Stimulated activated CD8-positive, alpha-beta memory T cell treated with anti-CD3 and anti-CD28 coated beads, Interleukin-12 subunit alpha, Interleukin-12 subunit beta, amount 100 ng/mL, for 24 hours (primary cell): Measurements from ENCODE around the gene SOD2.
"Not testable (repeated sequence)": the region's sequence is repeated elsewhere in the genome, so short reads cannot be mapped to it uniquely, and the experiment has no call there.

Source experiments
- DNase-seq: peaks from one replicate; pipeline ENCODE4 v3.0.0-alpha.2; 2020; ENCODE audit errors: extremely low read depth

Gene SOD2

DNA sequence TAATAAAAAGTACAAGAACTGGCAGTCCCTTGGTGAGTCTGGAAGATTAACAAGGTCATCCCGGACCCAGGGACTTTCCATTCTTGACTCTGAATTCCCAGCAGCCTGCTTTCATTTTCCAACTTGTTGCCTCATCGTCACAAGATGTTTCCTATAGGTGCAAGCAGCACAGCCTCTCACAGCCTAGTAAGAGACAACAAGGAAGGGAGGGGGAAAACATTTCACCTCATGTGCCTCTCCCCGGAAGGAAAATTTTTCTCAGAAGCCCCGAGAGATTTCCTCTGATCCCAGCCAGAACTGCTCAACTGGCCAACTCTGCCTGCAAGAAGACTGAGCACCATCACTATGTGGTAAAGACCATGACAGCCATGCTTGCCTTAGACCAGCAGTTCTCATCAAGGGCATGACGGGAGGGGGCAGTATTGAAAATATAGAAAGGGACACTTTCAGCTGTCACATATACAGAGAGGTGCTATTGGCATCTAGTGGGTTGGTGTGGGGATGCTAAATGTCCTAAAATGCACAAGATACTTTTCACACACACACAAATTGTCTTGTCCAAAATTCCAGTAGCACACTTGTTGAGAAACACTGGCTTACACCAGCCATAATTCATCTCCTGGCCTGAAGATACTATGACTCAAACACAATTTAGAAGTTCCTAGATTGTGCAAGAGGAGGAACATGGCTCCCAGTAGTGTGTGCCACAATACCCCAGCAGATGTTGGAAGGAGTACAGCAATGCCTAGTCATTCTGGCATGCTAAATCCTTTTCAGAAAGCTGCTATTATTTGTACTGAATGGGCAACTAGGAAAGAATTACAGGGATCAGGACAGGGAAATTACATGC is 23.4 kb upstream of the SOD2 start:
- DNase-seq = no peak

DNA sequence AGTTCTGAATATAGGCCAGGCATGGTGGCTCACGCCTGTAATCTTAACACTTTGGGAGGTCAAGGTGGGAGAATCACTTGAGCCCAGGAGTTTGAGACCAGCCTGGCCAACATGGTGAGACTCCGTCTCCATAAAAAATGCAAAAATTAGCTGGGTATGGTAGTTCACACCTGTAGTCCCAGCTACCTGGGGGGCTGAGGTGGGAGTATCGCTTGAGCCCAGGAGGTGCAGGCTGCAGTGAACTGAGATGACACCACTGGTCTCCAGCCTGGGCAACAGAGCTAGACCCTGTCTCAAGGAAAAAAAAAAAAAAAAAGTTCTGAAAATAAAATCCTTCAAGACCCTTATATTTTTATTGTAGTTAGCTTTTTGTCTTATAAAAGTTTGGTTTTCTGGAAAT is 22.6 kb upstream of the SOD2 start:
- no peak for DNase-seq

DNA sequence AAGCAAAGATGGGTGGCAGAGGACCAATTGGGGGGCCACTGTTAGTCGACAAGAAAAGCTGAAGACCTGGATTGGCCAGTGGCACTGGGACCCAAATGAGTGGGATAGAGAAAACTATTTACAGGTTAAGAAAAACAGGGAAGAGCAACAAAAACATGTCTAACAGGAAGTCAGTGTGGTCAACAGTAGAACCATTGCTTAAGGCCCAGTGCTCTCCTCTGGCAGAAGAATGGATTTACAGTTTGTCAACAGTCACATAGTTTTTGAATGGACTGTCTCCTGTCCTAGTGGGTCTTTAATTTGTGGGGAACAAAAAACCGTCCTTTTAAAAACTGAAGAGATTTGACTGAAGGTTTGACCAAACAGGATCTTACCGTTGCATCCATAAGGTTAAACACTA is 22.1 kb upstream of the SOD2 start:
- no peak for DNase-seq

DNA sequence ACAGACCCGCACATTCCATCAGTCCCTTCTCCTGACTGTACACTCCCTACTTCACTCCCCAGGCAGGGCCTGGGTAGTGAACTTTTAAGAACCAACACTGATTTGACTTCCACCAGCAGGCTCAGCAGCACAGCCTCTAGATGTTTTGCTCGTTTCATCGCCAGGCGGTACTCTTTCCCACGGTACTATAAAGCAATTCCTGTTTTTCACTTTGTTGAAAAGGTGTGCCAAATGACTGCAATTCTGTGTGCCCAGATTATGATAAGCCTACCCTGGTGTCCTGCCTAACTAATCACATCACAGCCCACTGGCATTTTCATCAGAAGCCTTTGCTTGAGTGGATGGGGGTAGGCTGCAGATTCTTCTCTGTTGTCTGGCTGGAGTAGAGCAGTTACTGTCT is 21.4 kb upstream of the SOD2 start:
- no peak for DNase-seq

DNA sequence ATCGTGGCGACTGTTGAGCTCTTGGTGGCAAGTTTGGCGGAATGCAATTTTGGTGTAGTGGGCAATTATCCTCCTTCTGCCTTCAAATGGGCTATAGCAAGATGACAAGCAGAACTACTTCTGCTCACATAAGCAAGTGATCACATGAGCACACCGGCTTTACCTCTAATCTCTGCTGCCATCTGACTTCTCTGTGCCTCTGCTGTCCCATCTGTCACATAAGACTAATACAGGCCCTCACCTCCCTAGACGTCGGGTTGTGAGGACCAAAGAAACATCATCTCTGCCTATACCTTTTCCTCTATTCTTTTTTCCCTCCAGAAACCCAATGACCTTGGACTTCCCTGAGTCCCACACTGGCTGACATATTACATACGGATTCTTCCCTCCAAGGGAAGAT is 20.9 kb upstream of the SOD2 start:
- DNase-seq = no peak

DNA sequence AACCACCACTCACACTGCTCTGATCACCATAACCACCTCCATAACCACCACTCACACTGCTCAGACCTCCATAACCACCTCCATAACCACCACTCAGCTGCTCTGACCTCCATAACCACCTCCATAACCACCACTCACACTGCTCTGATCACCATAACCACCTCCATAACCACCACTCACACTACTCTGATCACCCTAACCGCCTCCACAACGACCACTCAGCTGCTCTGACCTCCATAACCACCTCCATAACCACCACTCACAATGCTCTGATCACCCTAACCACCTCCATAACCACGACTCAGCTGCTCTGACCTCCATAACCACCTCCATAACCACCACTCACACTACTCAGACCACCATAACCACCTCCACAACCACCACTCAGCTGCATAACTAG is 19.3 kb upstream of the SOD2 start:
- DNase-seq = not testable (repeated sequence)

DNA sequence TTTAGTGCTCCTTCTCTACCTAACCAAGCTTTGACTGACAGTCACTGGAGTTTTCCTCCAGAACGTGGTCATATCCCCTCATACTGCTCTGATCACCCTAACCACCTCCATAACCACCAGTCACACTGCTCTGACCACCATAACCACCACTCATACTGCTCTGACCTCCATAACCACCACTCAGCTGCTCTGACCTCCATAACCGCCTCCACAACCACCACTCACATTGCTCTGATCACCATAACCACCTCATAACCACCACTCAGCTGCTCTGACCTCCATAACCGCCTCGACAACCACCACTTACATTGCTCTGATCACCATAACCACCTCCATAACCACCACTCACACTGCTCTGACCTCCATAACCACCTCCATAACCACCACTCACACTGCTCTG is 17.6 kb upstream of the SOD2 start:
- not testable (repeated sequence) for DNase-seq

DNA sequence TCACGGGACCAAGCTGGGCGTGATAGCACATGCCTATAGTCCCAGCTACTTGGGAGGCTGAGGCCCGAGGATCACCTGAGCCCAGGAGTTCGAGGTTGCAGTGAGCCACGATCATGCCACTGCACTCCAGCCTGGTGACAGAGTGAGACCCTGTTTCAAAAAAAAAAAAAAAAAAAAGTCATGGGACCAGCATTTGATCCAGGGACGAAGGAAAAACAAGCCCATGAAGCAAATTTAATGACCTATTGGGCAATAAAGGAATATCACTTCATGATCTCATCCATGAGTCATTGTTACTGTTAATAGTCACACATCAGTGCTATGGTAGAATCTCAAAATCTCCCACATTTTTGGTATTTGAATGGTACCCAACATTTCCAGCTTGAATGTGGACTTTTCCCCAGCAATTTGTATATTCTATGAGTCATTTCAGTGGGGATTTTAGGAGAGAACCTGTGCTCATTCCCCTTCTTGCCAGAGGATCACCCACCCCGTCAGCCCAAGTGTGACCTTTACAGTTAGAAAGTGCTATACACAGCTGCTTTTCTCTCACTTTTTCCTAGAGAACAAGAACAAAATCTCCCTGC is 8.5 kb upstream of the SOD2 start:
- no peak for DNase-seq

DNA sequence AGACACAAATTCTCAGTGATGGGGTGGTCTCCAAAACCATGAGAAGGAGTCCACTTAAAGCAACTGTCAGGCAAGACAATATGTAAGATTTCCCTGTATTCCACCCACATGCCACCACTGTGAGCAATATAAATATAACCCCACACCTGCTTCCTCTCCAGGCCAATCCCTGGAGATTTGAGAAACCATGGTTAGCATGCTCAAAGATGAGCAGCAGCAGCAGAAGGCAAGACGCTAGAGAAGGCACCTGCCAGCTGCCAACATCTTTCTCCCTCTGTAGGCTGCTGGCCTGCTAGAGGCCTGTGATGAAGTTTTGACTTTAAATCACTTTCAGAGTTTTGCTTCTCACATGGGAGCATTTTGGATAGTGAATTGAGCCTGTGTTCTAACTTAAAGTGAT is 7.9 kb upstream of the SOD2 start:
- DNase-seq = no peak

DNA sequence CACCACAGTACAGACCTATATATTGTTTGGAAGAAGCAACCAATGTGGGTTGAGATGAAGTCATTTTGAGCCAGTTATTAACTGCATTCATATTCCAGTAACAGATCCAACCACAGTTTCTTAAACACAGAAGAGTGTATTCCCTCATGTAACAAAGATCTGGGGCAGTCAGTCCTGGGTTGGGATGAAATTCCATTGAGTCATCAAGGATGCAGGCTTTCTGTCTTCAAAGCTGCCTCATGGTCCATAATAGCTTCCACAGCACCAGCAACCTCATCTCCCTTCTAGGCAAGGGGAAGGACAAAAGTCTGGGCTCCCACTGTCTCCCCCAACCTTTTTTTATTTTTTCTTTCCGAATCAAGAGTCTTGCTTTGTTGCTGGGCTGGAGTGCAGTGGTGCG is 2.9 kb upstream of the SOD2 start:
- no peak for DNase-seq

DNA sequence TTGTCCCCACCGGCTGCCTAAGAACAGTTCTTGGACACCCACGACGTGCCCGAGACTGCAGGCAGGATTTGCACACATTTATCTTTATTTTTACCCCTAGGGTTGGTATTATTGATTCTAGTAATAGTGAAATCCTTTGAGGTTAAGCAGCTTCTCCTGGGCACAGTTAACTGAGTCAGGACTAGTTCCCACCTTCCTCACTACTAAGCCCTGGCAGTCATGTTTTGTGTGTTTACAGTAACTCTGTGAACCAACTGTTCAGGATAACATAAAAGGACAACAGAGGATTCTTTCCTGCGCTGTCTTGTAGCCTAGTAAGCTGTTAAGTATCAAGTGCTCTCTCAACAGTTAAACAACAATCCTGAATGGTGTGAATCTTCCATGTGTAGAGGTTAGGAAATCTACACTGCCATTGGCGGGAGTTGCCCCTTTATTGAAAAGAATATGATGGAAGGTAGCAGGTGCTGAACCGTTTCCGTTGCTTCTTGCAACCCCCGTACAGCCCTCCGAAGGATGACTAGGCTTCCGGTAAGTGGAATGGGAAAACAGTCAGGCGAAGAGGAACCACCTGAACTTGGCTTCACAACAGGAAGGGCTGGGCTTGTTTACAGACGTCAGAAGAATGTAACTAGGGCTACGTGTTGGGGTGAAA is 979 bp upstream of the SOD2 start:
- DNase-seq = no peak

DNA sequence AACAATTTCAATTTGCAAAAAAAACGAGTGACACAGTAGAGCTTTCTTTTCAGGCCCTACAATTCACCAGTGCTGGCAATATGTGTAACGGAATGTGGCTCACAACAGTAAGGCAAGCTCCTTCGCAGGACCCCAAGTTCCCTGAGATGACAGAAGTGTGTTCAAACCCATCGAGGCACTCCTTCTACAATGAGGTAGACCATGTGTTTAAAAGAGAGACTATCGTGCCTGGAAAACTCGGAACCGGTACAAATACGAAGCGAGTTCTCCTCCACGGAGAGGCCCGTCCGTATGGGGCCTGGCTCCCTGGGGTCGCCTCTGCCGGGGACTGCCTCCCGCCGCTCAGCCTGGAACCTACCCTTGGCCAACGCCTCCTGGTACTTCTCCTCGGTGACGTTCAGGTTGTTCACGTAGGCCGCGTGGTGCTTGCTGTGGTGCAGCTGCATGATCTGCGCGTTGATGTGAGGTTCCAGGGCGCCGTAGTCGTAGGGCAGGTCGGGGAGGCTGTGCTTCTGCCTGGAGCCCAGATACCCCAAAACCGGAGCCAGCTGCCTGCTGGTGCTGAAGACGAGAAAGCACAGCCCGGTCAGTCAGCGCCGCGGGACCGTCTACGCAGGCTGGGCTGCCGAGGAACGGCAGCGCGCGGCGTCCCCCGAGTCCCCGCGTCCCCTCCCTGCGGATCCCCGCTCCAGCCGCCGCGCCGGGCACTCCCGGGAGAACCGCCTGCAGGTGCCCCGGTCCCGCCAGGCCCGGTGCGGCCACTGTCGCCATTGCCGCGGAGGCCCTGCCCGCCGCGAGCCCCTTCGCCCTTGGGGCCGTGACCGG is 526 bp downstream of the SOD2 start:
- DNase-seq = peak; percentile 14

DNA sequence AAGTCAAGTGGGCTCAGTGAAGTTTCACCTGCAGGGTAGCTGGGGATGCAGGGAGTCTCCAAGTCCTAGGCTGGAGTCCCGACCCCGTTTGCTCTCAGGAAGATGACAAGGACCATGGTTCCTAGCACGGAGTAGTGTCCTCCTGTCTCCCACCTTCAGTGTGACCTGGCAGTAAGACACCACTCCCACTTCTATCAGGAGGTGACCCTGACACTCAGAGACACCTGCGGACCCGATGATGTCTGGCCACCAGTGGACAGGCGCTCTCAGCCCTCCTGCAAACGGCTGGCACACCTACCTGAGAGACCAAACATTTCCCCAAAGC is 1.1 kb downstream of the SOD2 start:
- no peak for DNase-seq

DNA sequence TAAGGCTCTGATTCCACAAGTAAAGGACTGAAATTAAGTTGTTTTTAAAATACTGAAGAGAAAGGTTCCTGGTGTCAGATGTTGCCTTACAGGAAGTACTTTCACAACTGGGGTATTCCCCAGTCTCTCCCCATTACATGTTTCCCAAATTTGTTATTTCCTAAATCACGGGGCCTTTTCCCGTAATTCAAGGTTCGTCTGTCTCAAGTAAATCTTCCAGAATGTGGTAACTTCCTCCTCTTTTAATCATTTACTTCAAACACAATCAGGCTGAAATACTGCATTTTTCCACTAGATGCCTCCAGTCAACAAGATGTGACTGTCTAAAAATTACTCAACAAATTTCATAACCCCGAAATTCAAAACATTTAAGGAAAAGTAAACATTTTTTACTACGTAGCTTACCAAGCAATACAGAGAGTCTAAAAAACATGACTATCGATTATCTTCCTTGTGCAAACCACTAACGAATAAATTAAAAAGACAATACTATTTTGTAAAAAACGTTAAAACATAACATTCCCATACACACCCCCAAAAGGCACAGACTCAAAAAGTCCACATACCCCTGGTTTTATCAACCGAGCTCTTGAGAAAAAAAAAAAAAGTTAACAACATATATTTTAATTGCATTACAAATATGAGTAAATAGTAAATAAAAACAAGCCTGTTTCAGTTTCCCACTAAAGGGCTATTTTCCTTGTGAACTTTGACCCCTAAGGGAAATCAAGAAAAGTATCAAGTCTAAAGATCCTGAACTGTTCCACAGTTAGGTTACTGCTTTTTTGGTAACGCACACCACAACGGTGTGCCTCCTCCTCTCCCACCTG is 1.7 kb downstream of the SOD2 start:
- DNase-seq = no peak

DNA sequence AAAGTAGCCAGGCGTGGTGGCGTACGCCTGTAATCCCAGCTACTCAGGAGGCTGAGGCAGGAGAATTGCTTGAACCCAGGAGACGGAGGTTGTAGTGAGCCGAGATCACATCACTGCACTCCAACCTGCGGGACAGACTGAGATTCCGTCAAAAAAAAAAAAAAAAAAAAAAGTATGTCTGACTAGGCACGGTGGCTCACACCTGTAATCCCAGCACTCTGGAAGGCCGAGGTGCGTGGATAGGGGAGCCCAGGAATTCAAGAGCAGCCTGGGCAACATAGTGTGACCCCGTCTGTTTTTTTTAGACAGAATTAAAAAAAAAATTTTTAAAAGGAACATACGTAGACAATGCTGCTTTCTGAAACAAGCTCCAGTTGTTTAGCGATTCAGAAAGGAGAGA is 2.9 kb downstream of the SOD2 start:
- DNase-seq = not testable (repeated sequence)

DNA sequence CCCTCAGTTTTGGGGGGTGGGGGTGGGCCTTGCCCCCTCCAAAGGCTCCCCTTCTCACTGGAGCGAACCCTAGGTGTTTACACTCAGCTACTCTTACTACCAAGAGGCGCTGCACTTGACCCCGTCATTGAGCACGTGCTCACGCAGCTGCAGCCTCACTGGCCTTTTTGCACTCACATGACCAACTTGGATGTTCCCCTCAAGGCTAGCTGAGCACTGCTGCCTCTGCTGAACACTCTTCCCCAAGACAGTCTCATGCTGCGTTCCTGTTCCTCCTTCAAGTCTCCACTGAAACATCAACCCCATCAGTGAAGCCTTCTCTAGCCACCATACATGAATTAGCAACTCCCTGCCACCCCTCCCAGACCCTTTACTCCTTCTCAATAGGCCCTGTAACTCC is 4.0 kb downstream of the SOD2 start:
- DNase-seq = no peak

DNA sequence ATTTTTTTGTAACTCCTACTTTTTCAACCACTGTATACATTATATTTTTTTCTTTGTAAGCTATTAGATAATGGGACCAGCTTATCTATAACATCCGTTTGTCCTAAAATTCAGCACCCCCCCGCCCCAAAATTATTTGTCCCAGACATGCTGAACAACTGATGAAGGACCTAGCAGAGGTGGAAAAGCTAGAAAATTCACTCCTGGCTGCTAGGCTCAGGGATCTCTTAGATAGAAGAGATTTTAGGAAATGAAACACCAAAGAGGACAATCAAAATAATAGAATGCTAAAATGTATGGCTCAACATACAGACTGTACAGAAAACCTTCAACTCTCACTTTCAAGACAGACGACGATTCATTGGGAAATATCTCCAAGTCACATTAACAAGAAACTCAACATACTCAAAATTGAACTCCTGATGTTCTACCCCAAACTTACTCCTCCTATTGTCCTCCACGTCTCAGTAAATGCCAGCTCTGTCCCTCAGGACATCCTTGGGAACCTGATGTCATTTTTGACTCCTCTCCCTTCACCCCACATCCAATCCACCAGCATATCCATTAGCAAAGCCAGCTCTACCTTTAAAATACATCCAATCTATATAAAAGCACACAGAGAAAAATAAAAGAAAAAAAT is 4.7 kb downstream of the SOD2 start:
- DNase-seq = no peak

DNA sequence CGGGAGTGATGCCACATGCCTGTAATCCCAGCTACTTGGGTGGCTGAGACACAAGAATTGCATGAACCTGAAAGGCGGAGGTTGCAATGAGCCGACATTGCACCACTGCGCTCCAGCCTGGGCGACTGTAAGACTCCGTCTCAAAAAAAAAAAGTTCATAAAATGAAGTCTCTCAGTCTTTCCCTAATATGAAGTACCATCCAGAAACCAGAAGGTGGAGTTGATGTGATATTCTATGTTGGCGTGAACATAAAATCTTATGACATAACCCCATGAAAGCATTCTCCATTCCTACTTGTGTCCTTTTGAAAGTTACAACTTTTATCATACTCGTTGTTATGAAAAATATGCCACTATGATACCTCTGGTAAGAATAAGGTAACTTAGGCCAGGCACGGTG is 5.7 kb downstream of the SOD2 start:
- DNase-seq = no peak

DNA sequence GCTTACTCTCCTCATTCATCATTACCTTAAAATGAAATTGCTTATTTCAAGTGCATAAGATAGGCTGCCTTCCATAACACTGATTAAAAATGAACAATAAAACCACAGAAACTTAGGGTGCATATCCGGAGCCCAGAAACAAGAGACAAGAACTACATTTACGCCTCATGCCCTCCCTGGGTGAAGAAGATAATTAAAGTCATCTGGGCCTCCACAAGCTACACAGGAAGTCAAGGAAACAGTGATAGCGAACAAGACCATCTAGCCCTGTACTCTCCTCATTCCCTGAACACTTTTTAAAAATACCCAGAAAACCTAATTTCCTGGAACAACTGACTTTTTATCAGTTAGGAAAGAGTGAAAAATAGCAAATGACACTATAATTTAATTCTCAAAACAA is 6.3 kb downstream of the SOD2 start:
- no peak for DNase-seq

DNA sequence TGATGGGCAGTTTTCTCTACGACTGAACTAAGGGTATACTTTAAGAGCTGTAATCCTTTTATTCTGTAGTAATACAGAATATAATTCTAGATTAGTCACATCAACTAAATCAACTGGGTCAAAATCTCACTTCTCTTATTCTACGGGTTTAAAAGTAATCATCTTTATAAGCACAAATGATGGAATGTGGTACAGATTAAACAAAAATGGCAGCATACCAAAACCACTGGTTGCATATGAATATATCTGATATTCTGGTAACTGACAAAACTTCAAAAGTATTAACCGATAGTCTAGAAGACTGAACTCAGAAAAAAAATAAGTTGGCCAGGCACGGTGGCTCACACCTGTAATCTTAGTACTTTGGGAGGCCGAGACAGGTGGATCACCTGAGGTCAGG is 7.0 kb downstream of the SOD2 start:
- DNase-seq = no peak

DNA sequence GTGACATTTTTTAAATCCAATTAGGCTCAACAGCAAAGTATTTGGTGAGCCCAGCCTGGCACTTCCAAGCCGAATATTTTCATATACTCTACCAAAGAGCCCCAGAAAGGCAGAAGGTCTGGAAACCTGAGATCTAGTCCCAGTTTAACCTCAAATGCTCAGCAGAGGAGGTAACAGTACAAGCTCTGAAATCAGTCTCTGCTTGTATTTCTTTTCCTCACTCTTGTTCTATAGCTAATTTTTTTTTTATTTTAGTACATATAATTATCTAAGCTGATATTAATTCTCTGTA is 9.1 kb downstream of the SOD2 start:
- no peak for DNase-seq
